NCI-H1417 (cell line): ENCODE data around the gene SUDS3.
"Not testable (repeated sequence)": the region's sequence is repeated elsewhere in the genome, so short reads cannot be mapped to it uniquely, and the experiment has no call there.

Experiments
- DNase-seq, 3 experiments: peaks; one replicate each; lab custom pipeline; 2025; lab: John Stamatoyannopoulos, UW

SUDS3 gene, protein sequence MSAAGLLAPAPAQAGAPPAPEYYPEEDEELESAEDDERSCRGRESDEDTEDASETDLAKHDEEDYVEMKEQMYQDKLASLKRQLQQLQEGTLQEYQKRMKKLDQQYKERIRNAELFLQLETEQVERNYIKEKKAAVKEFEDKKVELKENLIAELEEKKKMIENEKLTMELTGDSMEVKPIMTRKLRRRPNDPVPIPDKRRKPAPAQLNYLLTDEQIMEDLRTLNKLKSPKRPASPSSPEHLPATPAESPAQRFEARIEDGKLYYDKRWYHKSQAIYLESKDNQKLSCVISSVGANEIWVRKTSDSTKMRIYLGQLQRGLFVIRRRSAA

DNA sequence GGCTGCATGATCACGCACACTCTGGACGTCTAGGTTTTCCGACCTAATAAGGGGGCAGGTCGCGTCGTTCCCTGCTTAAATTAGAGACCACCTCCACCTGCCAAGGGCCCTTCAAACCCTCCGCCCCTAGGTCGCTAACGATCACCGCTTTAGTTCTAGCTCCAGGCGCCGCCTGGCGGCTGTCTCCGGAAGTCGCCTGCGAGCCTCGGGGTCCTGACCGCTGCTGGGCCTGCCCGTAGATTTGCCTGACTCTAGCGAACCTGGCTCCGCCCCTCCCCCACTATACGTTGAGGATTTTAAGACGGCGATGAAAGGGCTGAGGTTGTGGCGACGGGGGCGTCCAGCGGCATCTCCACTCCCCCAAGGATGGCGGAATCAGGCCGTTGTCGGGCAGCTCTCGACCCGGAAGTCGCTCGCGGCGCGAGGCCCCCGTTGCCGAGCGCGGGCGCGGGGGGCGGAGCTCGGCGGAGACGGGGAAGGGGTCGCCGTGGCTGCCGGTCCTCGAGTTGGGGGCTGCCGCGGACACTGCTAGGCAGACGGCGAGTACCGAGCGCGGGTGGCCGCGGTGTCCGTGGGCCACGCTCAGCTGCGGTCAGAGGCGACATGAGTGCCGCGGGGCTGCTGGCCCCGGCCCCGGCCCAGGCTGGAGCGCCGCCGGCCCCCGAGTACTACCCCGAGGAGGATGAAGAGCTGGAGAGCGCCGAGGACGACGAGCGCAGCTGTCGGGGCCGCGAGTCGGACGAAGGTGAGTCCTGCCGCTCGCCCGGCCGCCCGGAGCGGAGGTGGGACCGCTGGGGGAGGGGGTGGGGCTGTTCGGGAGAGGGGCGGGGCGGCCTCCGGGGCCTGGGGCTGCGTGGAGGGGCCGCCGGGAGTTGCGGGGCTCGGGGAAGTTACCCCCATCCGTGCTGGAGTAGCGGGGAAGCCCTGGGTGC lies at the start of gene SUDS3:
Gene SUDS3 (plus strand): TSS at position 467 of the 932 bp plus-strand sequence. CDS start 137 bp downstream, at position 604.
- DNase-seq: peak; percentile 95

DNA sequence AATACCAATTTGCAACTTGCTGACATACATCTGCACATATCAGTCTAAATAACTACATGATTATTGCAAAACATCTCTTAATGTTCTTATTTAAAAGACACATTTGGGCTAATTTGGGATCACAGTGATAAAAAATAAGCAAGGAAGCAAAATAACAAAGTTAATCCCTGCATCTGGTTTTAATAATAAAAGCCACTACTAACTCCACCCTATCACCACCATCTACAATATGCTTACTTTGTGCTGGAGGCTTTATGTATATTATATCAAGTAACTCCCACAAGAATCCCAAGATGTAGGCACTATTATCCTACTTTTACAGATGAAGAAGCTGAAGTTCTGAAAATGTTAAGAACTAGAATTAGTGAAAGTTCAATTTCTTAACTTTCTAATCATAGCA lies 49.4 kb upstream of the SUDS3 start:
- no peak for DNase-seq

DNA sequence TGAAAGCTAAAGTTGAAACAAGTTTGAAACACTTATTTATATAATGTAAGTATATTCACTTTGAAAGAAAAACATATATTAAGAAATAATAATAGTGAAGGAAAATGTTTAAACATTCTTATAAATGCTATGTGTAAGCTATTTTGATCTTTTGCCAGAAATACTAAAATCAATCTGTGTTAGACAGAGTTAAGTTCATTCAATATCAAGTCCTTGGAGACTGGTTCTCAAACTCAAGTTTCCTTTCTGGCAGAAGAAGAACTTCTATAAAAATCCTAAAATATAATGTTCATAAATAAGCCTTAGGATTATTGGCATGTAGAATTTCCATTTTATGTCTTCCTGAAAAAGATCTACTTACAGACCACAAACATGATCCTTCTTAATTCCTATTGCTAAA lies 49.0 kb upstream of the SUDS3 start:
- DNase-seq: no peak

DNA sequence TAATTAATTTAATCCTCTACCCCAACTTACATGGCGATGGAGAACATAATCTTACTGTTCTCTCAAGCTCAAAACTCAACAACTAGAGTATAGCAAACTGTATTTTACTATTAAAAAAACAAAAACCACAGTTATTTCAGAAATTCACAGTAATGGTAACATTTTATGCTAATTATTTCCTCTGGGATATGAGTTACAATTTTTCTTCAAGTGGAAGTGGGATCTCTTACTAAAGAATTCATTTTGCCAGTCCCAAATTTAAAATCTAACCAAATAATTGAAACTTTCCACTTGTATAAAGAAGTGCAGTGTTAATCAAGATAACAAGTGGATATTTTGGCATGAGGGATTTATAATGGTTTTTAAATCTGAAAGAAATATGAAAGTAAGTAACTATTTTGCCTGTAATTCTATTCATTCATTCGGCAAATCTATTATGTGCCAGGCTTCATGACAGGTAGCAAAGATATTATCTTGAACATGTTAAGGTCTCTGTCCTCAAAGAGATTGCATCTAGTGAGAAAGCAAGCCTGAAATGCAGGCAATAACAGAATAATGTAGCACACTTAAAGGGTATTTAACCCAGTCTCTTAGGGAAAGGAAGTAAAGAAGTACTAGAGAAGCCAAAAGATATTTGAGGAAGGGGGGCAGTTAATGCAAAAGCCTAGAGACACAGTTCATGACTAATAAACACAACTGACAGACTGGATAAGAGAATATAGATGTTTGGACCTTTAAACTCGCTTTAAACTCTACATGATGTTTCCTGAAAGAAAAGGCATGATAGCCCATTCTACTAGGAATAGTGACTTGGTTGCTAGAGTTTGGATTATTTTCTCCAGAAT lies 47.6 kb upstream of the SUDS3 start:
- DNase-seq: no peak

DNA sequence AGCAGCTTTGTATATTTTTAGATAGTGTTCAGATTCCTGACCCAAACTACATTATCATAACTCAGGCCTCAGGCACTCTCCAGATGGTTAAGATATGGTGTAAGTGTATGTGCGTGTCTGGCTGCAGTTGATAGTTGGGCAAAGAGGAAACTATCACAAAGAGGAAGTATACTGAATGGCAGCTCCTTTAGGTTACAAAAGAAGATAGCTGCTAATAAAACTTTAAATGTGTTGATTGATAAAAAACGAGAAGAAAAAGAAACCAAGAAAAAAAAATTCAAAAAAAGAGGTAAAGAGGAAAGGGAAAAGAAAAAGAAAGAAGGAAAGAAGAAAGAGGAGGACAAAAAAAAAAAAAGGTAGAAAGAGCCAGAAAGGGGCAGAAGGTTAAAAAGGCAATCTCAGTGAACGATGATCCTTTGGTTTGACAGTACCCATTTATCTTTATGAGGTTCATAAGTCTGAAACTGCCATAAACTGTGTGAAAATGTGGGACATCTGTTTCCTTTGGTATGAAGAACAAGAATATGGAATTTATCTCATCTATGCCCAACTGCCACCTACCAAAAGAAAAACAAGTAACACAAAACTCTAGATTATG lies 45.8 kb upstream of the SUDS3 start:
- DNase-seq: no peak

DNA sequence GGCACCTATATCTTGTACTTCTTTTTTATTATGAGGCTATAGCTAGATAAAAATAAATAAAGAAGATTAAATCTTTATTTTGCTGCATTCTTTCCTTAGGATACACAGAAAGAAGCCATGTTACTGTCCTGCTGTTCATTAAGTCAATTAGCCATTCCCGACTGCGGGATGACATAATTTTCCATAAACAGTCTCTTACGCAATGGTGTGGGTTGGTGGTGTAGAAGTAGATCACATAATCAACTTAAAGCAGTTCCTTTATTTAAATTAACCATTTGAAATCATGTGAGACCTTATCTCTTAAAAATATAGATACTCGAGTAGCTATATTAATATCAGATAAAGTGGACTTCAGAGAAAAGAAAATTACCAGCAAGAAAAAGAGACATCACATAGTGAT lies 43.8 kb upstream of the SUDS3 start:
- no peak for DNase-seq

DNA sequence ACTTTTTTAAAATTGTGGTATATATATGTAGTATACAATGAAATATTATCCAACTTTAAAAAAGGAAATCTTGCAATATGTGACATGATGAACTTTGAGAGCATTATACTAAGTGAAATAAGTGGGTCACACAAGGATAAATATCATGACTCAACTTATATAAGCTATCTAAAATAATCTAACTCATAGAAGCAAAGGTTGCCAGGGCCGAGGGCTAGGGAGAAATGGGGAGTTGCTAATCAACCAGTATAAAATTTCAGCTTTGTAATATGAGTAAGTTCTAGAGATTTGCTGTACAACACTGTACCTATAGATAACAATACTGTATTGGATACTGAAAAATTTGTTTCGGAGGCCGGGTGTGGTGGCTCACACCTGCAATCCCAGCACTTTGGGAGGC lies 42.1 kb upstream of the SUDS3 start:
- no peak for DNase-seq

DNA sequence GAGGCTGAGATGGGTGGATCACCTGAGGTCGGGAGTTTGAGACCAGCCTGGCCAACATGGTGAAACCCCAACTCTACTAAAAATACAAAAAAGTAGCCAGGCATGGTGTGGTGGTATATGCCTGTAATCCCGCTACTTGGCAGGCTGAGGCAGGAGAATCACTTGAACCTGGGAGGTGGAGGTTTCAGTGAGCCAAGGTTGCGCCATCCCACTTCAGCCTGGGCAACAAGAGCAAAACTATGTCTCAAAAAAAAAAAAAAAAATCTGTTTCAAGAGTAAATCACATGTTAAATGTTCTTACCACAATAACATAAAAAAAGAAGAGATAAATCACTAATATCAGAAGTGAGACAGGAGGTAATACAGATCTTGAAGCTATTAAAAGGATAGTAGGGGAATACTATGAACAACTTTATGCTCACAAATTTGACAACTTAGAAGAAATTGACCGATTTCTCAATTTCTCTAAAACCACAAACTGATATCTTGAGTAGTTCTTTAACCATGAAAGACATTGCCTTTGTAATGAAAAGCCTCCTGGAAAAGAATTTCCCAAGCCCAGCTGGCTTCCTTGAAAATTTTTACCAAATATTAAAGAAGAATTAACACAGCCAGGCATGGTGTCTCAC lies 41.3 kb upstream of the SUDS3 start:
- no peak for DNase-seq

DNA sequence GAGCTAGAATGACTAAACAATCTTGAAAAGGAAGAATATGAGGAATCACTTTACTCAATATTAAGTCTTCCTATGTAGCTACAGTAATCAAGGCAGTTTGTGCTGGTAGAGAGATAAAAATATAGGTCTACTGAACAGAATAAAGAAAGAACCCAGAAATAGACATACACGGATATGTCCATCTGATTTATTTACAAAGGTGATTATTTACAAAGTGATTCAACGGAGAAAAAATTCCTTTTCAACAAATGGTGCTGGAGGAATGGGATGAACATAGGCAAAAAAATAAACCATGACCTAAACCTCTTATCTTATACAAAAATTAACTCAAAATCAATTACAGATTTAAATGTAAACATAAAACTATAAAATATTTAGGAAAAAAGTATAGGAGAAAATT lies 40.2 kb upstream of the SUDS3 start:
- DNase-seq: no peak

DNA sequence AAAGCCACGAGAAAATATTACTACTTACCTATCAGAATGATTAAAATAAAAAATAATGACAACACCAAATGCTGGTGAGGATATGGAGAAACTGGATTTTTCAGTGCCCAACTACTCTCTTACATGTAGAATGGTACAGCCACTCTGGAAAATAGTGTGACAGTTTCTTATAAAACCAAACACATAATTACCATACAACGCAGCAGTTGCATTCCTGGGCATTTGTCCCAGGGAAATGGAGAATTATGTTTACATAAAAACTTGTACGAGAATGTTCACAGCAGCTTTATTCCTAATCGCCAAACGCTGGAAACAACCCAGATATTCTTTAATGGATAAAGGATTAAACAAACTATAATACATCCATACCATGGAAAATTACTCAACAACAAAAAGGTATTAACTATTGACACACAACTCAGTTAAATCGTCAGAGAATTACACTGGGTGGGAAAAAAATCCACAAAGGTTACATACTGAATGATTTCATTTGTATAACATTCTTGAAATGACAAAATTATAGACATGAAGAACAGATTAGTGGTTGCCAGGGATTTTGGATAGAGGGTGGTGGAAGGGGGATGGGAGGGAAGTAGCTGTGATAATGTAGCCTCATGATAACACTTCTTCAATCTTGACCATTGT lies 39.0 kb upstream of the SUDS3 start:
- DNase-seq: no peak

DNA sequence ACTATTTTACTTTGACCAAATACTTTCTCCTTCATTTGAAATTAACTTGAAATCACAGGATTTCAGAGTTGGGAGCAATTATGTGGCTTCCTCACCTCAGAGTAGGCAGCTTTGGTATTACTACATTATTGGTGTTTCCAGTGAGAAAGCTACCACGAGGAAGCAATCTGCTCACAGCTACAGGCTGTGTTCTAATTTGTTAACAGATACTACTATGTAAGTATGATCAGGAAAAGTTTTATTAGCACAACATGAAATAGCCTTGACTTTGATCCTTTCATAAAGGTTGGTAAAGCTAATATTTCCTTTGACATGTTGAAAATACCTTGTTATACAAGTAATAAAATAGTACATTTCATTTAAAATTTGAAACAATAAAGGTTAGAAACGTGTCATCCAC lies 34.3 kb upstream of the SUDS3 start:
- DNase-seq: no peak

DNA sequence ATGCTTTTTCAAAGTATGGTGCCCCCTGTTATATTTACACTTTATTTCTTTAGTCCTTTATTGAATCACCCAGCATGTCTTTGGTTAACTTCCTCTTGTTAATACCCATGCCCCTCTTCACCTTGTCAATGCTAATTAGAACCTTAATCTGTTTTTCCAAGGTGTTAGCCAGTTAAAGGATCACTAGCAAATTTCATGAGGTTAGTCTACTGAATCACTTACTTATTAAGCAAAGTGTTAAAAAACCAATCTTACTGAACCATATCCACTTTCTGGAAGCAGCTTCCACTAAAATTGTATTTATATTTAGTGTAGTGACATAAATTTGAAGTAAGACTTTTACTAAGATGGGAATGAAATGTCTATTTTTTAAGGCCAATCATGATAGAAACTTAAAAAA lies 31.5 kb upstream of the SUDS3 start:
- DNase-seq: peak in 1 of 3 experiments; percentile 10

DNA sequence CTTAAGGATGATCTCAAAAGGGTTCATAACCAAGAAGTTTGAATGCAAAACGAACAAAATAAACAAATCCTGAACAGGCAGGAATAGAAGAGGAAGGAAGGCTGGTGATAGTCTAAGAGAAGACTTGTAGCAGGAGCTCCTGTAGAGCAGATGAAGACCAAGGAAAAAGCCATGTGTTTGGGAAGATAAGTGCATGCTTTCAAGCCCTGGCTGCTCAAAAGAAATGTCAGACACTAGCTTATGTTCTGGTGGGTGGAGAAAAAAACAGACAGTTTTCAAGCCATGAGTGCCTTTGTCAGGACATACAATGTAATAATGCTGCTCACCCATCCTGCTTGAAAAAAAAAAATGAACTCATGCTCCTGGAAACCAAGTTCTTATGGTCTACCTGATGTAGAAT lies 31.0 kb upstream of the SUDS3 start:
- DNase-seq: no peak

DNA sequence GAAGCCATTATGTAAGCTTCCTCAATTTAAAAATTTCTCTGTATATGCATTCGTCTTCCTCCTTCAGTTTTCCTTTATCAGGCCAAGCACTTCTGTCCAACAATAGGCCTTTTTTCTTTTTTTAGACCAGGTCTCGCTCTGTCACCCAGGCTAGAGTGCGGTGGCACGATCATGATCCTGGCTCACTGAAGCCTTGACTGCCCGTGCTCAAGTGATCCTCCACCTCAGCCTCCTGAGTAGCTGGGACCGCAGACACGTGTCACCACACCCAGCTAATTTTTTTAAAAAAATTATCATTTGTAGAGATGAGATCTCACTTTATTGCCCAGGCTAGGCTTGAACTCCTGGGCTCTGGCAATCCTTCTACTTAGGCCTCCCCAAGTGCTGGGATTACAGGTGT lies 29.5 kb upstream of the SUDS3 start:
- no peak for DNase-seq

DNA sequence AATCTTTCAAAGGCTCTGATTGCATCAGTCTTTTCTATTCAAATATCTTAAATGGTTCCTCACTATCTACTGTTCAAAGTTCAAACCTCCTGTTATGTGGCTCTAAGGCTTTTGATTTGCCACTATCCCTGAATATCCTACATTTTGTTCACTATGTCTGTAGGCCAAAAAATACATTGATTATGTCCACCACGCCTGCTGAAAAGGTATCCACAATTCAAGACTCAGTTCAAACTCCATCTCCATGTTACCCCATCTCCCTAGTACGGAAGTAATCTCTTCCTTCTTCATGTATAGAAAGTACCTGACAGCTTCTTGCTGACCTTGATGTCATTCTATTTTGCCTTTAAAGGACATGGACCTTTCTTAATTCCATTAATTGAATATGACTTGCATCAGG lies 28.4 kb upstream of the SUDS3 start:
- DNase-seq: no peak

DNA sequence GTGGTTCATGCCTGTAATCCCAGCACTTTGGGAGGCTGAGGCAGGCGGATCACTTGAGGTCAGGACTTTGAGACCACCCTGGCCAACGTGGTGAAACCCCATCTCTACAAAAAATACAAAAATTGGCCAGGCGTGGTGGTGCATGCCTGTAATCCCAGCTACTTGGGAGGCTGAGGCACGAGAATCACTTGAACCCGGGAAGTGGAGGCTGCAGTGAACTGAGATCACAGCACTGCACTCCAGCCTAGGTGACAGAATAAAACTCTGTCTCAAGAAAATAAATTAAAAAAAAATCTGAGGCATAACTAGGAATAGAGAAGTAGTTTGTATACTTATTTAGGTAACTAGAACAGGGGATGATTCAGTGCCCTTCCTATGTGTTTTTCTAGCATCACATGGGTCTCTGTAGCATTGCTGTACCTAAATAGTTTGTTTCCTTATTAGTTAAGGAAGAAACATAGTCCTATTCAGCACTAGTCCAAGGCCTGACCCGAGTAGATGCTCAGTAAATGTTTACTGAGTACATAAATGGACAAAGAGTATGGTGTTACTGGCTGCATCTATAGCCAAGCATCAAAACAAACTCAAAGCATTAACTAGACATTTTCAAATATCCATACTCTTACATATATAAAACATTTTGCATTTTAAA lies 25.3 kb upstream of the SUDS3 start:
- DNase-seq: no peak

DNA sequence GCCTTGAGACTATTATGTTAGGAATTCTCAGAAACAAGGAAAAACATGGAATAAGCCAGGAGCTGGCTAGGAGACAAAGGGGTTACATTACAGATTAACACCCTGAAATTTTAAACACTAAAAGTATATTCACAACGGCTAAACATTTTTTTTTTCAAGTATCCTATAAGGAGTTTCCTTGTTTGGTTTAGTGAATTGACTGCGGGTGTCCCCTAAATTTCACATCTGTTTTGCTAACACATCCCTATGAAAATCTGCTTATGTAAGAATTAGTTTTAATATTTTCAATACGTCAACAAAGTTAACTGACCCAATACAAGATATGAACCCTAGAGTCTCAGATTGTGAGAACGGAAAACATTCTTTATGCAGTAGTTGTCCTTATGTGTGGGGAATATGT lies 22.6 kb upstream of the SUDS3 start:
- no peak for DNase-seq

DNA sequence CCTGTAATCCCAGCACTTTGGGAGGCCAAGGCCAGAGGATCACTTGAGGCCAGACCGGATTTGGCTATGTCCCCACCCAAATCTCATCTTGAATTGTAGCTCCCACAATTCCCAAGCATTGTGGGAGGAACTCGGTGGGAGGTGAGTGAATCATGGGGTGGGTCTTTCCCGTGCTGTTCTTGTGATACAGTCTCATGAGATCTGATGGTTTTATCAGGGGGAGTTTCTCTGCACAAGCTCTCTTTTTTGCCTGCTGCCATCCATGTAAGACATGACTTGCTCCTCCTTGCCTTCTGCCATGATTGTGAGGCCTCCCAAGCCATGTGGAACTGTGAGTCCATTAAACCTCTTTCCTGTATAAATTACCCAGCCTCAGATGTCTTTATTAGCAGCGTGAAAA lies 21.9 kb upstream of the SUDS3 start:
- not testable (repeated sequence) for DNase-seq

DNA sequence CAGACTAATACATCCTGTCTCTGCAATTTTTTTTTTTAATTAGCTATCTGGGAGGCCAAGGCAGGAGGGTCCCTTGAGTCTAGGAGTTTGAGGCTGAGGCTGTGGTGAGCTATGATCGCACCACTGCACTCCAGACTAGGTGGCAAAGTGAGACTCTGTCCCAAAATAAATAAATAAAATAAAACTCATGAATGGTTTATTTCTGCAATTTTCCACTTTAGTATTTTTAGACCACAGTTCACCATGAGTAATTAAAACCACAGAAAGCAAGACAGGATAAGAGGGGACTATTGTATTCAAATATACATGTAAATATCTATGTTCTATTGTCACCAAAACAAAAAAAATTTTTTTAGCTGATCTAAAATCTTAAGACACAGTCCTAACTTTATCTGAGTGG lies 21.5 kb upstream of the SUDS3 start:
- no peak for DNase-seq

DNA sequence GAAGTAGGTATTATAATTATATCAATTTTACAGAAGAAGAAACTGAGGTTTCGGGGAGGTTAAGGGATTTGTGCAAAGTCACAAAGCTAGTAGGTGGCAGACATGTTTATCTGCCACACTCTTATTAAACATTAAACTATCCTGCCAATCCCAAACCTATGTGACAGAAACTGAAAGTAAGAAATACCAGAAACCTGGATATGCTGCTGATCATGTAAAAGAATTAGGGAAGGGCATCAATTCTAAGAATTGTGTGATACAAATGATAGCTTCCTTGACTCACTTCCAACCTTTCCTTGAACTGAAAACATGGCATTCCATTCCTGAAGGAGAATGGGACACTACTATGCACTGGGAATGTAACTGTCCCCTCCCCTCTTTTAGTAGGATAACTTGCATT lies 20.5 kb upstream of the SUDS3 start:
- DNase-seq: no peak
